ENCODE data around the gene TMEM109.

GRCh38 chr11:60864856-60865513, 49.0 kb upstream of the TMEM109 start:
- TF ChIP-seq EZH2 (IDR thresholded peaks at IDR 0.05; ENCODE audit: borderline replicate concordance, low read length) (no peak), CTCF (conservative IDR thresholded peaks at IDR 0.05 in 1 of 2, IDR thresholded peaks at IDR 0.05 in 1 of 2; ENCODE audit: extremely low read depth in 1 of 2, insufficient read depth in 1 of 2, low read depth in 1 of 2, low read length in 2 of 2) (no peak)
